Stimulated activated CD4-positive, alpha-beta T cell treated with anti-CD3 and anti-CD28 coated beads, Interleukin-12 subunit alpha, Interleukin-12 subunit beta, amount 100 ng/mL, for 4 hours (primary cell): ENCODE measurements around the gene SORCS2.

Experiments used
- DNase-seq: peaks from one replicate; pipeline ENCODE4 v3.0.0-alpha.2; 2020

SORCS2 gene

GRCh38 chr4:7631288-7632014 is 439.1 kb downstream of the SORCS2 start:
- no peak for DNase-seq

GRCh38 chr4:7632341-7632740 is 440.0 kb downstream of the SORCS2 start:
- no peak for DNase-seq

GRCh38 chr4:7632971-7633370 is 440.6 kb downstream of the SORCS2 start:
- no peak for DNase-seq

- DNase-seq: no peak
Measured at GRCh38 chr4:7634661-7635251, 442.4 kb downstream of the SORCS2 start.

- DNase-seq: no peak
Measured at GRCh38 chr4:7635445-7636239, 443.3 kb downstream of the SORCS2 start.

- no peak for DNase-seq
Measured at GRCh38 chr4:7636240-7636508, 443.8 kb downstream of the SORCS2 start.

- no peak for DNase-seq
Measured at GRCh38 chr4:7637139-7637538, 444.8 kb downstream of the SORCS2 start.

- DNase-seq: no peak
Measured at GRCh38 chr4:7637971-7638370, 445.6 kb downstream of the SORCS2 start.

- DNase-seq: no peak
Measured at GRCh38 chr4:7638489-7638888, 446.2 kb downstream of the SORCS2 start.

GRCh38 chr4:7638984-7639789 is 446.8 kb downstream of the SORCS2 start:
- no peak for DNase-seq

- DNase-seq: no peak
Measured at GRCh38 chr4:7640136-7640535, 447.8 kb downstream of the SORCS2 start.

- no peak for DNase-seq
Measured at GRCh38 chr4:7641712-7642111, 449.4 kb downstream of the SORCS2 start.

- DNase-seq: no peak
Measured at GRCh38 chr4:7642741-7643458, 450.6 kb downstream of the SORCS2 start.

- DNase-seq: no peak
Measured at GRCh38 chr4:7645158-7645557, 452.8 kb downstream of the SORCS2 start.

- no peak for DNase-seq
Measured at GRCh38 chr4:7645956-7646355, 453.6 kb downstream of the SORCS2 start.

GRCh38 chr4:7646384-7647061 is 454.2 kb downstream of the SORCS2 start:
- no peak for DNase-seq

- no peak for DNase-seq
Measured at GRCh38 chr4:7647186-7647585, 454.8 kb downstream of the SORCS2 start.

GRCh38 chr4:7647600-7648543 is 455.5 kb downstream of the SORCS2 start:
- DNase-seq: no peak

- DNase-seq: no peak
Measured at GRCh38 chr4:7648544-7649395, 456.4 kb downstream of the SORCS2 start.

GRCh38 chr4:7649411-7649740 is 457.0 kb downstream of the SORCS2 start:
- DNase-seq: no peak
